K562 (cell line): Measurements from ENCODE around the gene TNFAIP6. TPM values are rescaled to one million over a fixed set of nuclear protein-coding genes. Genes with fewer than 3 reads are reported as not detected.
A peak's percentile ranks its signal among the peaks of the same experiment; 100 is the strongest.

ENCODE experiments used
- CEBPB ChIP-seq: fragments of 450-650 bp; IDR thresholded peaks from 2 replicates; pipeline ENCODE4 v1.6.1; 2016; ENCODE audit warnings: missing genetic modification characterization, missing compliant biosample characterization
- CTCFL ChIP-seq: IDR thresholded peaks from 2 replicates; pipeline ENCODE4 v1.6.1; 2011; ENCODE audit warnings: borderline replicate concordance, low read depth, mild to moderate bottlenecking, moderate library complexity, low read length; ENCODE audit not compliant: insufficient read depth, poor library complexity, severe bottlenecking
- ETV5 ChIP-seq: sonication (generic); formaldehyde crosslinking; IDR thresholded peaks from 2 replicates; pipeline ENCODE4 v1.4.0; 2020; ENCODE audit warnings: low read depth, mild to moderate bottlenecking, missing genetic modification reagents
- JUND ChIP-seq, 2 experiments: IDR thresholded peaks; 2 replicates in 1 of 2; 3 replicates in 1 of 2; pipeline ENCODE4 v1.6.1; 2011; ENCODE audit warnings: borderline replicate concordance in 2 of 2, low read depth in 2 of 2, low read length in 2 of 2, improper control_type of control experiment in 1 of 2, missing biosample characterization in 1 of 2, missing genetic modification characterization in 1 of 2, missing genetic modification reagents in 1 of 2
- NFE2 ChIP-seq: IDR thresholded peaks from 2 replicates; pipeline ENCODE4 v1.6.1; 2014; ENCODE audit warnings: antibody characterized with exemption, low read depth
- REST ChIP-seq, 2 experiments: fragments of 450-650 bp; formaldehyde crosslinking in 1 of 2; IDR thresholded peaks; 2 replicates each; pipeline versions ENCODE4 v1.4.0 to v1.6.1; 2014 to 2020; ENCODE audit warnings: mild to moderate bottlenecking in 2 of 2, borderline replicate concordance in 1 of 2, low read depth in 1 of 2
- SIX5 ChIP-seq, 2 experiments: IDR thresholded peaks; 2 replicates each; pipeline ENCODE4 v1.6.1; 2011; ENCODE audit warnings: low read length in 2 of 2, borderline replicate concordance in 1 of 2, low read depth in 1 of 2, mild to moderate bottlenecking in 1 of 2, moderate library complexity in 1 of 2; ENCODE audit not compliant: insufficient read depth in 1 of 2
- SMC3 ChIP-seq: conservative IDR thresholded peaks from 2 replicates; pipeline ENCODE4 v1.6.1; 2011; ENCODE audit warnings: low read depth, low read length, improper control_type of control experiment; ENCODE audit not compliant: insufficient read depth
- UBTF ChIP-seq, 2 experiments: IDR thresholded peaks; 2 replicates each; pipeline ENCODE4 v1.6.1; 2012; ENCODE audit warnings: improper control_type of control experiment in 2 of 2, low read depth in 2 of 2, low read length in 2 of 2, borderline replicate concordance in 1 of 2
- ZNF24 ChIP-seq: fragments of 450-650 bp; IDR thresholded peaks from 2 replicates; pipeline ENCODE4 v1.6.1; 2016
- polyA plus RNA-seq, 8 experiments: library from polyadenylated mRNA; depleted of rRNA in 4 of 8; stranded (reverse) in 5 of 8; unstranded in 3 of 8; fragments of >200 nt; fragmentation: Nextera tagmentation in 2 of 8; fragmentation: Illumina TruSeq in 1 of 8; extraction: Ambion mirVana in 2 of 8; extraction: Trizol in 1 of 8; gene quantifications; 2 replicates each; pipeline versions ENCODE4 v1.2.1 to v1.2.3, GENCODE V29; 2011 to 2014; ENCODE audit warnings: inconsistent platforms in 1 of 8, missing spikeins in 1 of 8
- total RNA-seq, 7 experiments: library from RNA; depleted of rRNA in 6 of 7; stranded (reverse); fragments of >200 nt in 6 of 7; fragmentation: Illumina TruSeq in 2 of 7; extraction: Trizol in 2 of 7; gene quantifications; 2 replicates each; pipeline versions ENCODE4 v1.2.1 to v1.2.3, GENCODE V29; 2011 to 2021; ENCODE audit warnings: low replicate concordance in 1 of 7

Gene TNFAIP6
- total and polyA plus RNA-seq, 9 of the 15 experiments (the other 6 are each of a cell fraction or from before 2014, with no cell fraction given) = 0.07 to 0.28 (median 0.08) TPM; not detected in 6

GRCh38 chr2:151409601-151410484, 52.5 kb downstream of the TNFAIP6 start, which contains the start of gene RIF1 (continued):
- TF ChIP-seq SMC3 (0 out of 2 replicates have a peak, but pooled peaks have one; percentile 4), ZNF24 (0 out of 2 replicates have a peak, but pooled peaks have one; percentile 15), REST (IDR thresholded peaks at IDR 0.05; ENCODE audit: borderline replicate concordance) (peak; percentile 99), REST (CRISPR knock-in tag; IDR thresholded peaks at IDR 0.05; ENCODE audit: low read depth) (peak; percentile 80), NFE2 (peak; percentile 63; the same call in 1 of the 2 replicates), CEBPB (no peak), JUND (IDR thresholded peaks at IDR 0.05; ENCODE audit: borderline replicate concordance, low read depth, low read length) (no peak), JUND (tag; IDR thresholded peaks at IDR 0.05; ENCODE audit: borderline replicate concordance, low read depth, low read length) (peak; percentile 76; the same call in 1 of the 3 replicates), UBTF (IDR thresholded peaks at IDR 0.05; ENCODE audit: borderline replicate concordance in 1 of 2, low read depth in 2 of 2, low read length in 2 of 2) (peak; percentile 77 to 85; a peak in 2 of 4 replicates), ETV5 (peak; percentile 48), SIX5 (IDR thresholded peaks at IDR 0.05; ENCODE audit: borderline replicate concordance in 1 of 2, insufficient read depth in 1 of 2, low read depth in 1 of 2, low read length in 2 of 2) (peak; percentile 16 to 48; a peak in 3 of 4 replicates), CTCFL (peak; percentile 73)
